Measurements from ENCODE around the gene ZNF662. TPM values are rescaled to one million over a fixed set of nuclear protein-coding genes. Genes with fewer than 3 reads are reported as not detected.
A peak's percentile ranks its signal among the peaks of the same experiment; 100 is the strongest.

ZNF662 gene
- total RNA-seq: 10 to 100 TPM in 2 of 5 donors, 1 to 10 TPM in 3; 3.8 to 23.9 (median 6.5) TPM
- polyA plus RNA-seq: 1 to 10 TPM; 1.4 to 3.2 (median 2.1) TPM
- long read RNA-seq, donor 1: 0 reads
- long read RNA-seq, donor 2: 0 reads
- long read RNA-seq, donor 3: 0 reads
- long read RNA-seq, donor 4: 0 reads
- long read RNA-seq, donor 5: 0 reads
- long read RNA-seq, donor 6: 0 reads
- long read RNA-seq, donor 7: 0 reads
- long read RNA-seq, donor 8: 0 reads
- long read RNA-seq, donor 9: 0 reads
- long read RNA-seq, donor 10, partial matches to known transcripts: 19 of 20 reads
- long read RNA-seq, donor 10, other reads (novel, unspliced or antisense): 0 of 20 reads

DNA sequence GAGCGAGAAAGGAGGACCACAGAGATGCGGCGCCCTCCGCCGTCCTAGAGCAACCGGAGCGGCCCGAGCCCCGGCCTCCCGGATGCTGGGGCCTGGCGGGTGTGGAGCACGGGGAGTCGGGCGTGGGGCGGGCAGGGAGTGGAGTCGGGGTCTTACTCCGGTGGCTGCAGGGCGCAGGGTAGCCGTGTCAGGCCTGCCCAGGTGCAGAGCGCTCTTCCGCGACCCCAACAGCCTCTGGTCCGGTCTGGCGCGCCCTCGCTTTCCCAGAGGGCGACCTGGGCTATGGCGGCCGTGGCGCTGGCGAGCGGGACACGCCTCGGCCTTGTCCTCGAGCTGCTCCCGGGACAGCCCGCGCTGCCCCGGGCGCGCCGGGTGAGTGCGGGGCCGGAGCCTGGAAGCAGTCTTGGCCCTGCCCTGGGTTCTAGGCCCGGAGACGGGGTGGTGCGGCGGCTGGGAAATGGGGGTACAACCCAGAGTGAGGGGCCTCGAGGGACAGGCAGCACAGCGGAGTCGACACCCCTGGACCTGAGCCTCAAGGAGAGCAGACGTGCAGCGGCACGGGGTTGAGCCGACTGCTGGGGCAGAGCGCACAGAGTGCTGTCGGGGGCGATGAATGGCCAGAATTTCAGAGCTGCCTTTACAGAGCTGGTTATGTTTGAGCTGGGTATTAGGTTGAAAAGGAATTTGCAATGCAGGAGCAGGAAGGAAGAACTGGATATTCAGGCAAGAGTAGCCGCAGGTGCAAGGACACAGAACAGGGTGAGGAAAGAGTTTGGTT is at the start of gene ZNF662:
TSS of gene ZNF662 (plus strand) at position 73 of the 778 bp plus-strand sequence. CDS start 1,973 bp downstream, outside the sequence.
- intact Hi-C loops (cut with DNase I; ENCODE audit: low total_unique reads): no loop called here
- Histone ChIP-seq H3K36me3 (peaks cover 6 to 35% (median 28%) of the 10 kb centered on the region in 4 donors), H3K4me1 (peaks cover 10 to 26% (median 19%) of the 10 kb centered on the region in 4 donors), H3K4me3 (peak within 1 kb of the TSS; percentile 59 to 67 (median 64)), H3K27me3 (peaks cover 0 to 9% (median 4%) of the 10 kb centered on the region in 3 donors), H3K27ac (peak within 1 kb of the TSS; percentile 20 to 83 (median 63)), H3K9me3 (peaks cover 0 to 19% (median 9%) of the 10 kb centered on the region in 4 donors)
- peak; percentile 36 to 87 for DNase-seq
- WGBS, 5 donors: 3 to 8% (median 4%) methylated on average over 22 to 59 of the region's 59 CpGs
- TF ChIP-seq POLR2AphosphoS5 (IDR thresholded peaks at IDR 0.05) (peak in 1 of 3 donors; percentile 33), EP300 (IDR thresholded peaks at IDR 0.05) (no peak)
- TF ChIP-seq, protein P1, sequence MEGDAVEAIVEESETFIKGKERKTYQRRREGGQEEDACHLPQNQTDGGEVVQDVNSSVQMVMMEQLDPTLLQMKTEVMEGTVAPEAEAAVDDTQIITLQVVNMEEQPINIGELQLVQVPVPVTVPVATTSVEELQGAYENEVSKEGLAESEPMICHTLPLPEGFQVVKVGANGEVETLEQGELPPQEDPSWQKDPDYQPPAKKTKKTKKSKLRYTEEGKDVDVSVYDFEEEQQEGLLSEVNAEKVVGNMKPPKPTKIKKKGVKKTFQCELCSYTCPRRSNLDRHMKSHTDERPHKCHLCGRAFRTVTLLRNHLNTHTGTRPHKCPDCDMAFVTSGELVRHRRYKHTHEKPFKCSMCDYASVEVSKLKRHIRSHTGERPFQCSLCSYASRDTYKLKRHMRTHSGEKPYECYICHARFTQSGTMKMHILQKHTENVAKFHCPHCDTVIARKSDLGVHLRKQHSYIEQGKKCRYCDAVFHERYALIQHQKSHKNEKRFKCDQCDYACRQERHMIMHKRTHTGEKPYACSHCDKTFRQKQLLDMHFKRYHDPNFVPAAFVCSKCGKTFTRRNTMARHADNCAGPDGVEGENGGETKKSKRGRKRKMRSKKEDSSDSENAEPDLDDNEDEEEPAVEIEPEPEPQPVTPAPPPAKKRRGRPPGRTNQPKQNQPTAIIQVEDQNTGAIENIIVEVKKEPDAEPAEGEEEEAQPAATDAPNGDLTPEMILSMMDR (IDR thresholded peaks at IDR 0.05): no peak

DNA sequence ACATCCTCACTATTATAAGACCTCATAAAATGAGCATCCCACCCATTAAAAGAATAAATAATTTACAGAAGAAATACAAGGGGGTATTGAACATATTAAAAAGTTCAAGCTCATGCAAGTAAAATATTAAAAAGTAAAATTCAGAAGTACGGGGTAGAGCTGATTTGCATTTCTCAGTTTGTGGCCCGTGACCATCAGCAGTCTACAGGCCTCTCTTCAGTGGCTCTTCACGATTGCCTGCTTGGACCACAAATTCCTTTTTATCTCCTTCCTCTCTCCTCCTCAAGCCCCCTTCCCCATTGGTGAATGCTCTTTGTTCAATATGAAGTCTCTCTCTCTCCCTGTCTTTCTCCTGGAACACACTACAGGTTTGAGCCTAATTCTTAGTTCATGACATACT is 49.4 kb upstream of the ZNF662 start:
- Histone ChIP-seq H3K36me3 (no peaks in the 10 kb centered on the region), H3K27ac (no peak overlapping the region), H3K4me3 (no peak overlapping the region), H3K9me3 (no peaks in the 10 kb centered on the region), H3K27me3 (no peaks in the 10 kb centered on the region), H3K4me1 (peaks cover 0 to 12% (median 0%) of the 10 kb centered on the region in 4 donors)
- intact Hi-C loops (cut with DNase I; ENCODE audit: low total_unique reads): no loop called here
- TF ChIP-seq, protein P1 (IDR thresholded peaks at IDR 0.05): no peak
- no peak for TF ChIP-seq POLR2AphosphoS5 (IDR thresholded peaks at IDR 0.05)
- TF ChIP-seq EP300 (IDR thresholded peaks at IDR 0.05): no peak
- TF ChIP-seq POLR2A (IDR thresholded peaks at IDR 0.05): no peak
- WGBS, 5 donors: 90 to 95% (median 91%) methylated on average over 3 of the region's 3 CpGs
- no peak for DNase-seq

DNA sequence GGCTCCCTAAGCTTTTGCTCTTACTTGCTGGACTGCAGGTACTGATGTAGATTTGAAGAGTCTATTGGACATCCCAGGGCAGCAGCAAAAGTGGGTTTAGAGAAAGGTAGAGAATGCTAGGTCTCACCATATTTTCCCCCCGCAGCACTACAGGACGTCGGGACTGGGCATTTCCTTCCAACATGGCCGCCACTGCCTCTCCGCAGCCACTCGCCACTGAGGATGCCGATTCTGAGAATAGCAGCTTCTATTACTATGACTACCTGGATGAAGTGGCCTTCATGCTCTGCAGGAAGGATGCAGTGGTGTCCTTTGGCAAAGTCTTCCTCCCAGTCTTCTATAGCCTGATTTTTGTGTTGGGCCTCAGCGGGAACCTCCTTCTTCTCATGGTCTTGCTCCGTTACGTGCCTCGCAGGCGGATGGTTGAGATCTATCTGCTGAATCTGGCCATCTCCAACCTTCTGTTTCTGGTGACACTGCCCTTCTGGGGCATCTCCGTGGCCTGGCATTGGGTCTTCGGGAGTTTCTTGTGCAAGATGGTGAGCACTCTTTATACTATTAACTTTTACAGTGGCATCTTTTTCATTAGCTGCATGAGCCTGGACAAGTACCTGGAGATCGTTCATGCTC is 41.5 kb upstream of the ZNF662 start:
- Histone ChIP-seq H3K36me3 (no peaks in the 10 kb centered on the region), H3K4me1 (no peaks in the 10 kb centered on the region), H3K9me3 (no peaks in the 10 kb centered on the region), H3K27me3 (no peaks in the 10 kb centered on the region), H3K4me3 (no peak overlapping the region), H3K27ac (no peak overlapping the region)
- intact Hi-C loops (cut with DNase I; ENCODE audit: low total_unique reads): no loop called here
- TF ChIP-seq, protein P1 (IDR thresholded peaks at IDR 0.05): no peak
- TF ChIP-seq EP300 (IDR thresholded peaks at IDR 0.05) (no peak), POLR2A (IDR thresholded peaks at IDR 0.05) (no peak), POLR2AphosphoS5 (IDR thresholded peaks at IDR 0.05) (no peak)
- DNase-seq: no peak
- WGBS, 5 donors: 89 to 95% (median 93%) methylated on average over 11 to 15 of the region's 15 CpGs

DNA sequence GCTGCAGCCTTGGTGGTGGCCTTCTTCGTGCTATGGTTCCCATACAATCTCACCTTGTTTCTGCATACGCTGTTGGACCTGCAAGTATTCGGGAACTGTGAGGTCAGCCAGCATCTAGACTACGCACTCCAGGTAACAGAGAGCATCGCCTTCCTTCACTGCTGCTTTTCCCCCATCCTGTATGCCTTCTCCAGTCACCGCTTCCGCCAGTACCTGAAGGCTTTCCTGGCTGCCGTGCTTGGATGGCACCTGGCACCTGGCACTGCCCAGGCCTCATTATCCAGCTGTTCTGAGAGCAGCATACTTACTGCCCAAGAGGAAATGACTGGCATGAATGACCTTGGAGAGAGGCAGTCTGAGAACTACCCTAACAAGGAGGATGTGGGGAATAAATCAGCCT is 40.7 kb upstream of the ZNF662 start:
- 93 to 96% (median 96%) methylated on average over 8 of the region's 8 CpGs for WGBS, 5 donors
- intact Hi-C loops (cut with DNase I; ENCODE audit: low total_unique reads): no loop called here
- Histone ChIP-seq H3K27me3 (no peaks in the 10 kb centered on the region), H3K4me1 (no peaks in the 10 kb centered on the region), H3K36me3 (no peaks in the 10 kb centered on the region), H3K27ac (no peak overlapping the region), H3K4me3 (no peak overlapping the region), H3K9me3 (no peaks in the 10 kb centered on the region)
- DNase-seq: no peak
- no peak for TF ChIP-seq POLR2AphosphoS5 (IDR thresholded peaks at IDR 0.05)
- TF ChIP-seq, protein P1 (IDR thresholded peaks at IDR 0.05): no peak

Measured in stomach (tissue), 19 donors.